Endothelial cell of umbilical vein (primary cell): ENCODE data around the gene CLDND2. TPM values are rescaled to one million over a fixed set of nuclear protein-coding genes. Genes with fewer than 3 reads are reported as not detected.

Source experiments
- BruUV-seq: library from RNA; stranded (reverse); fragments of 400-500 nt; replicated peaks from 2 replicates; lab custom pipeline; 2021; lab: Mats Ljungman, UMichigan
- CTCF ChIA-PET: fragments of 300-600, 350-600 bp; sonication (Branson Sonifier 250); formaldehyde crosslinking; loops from one replicate; lab custom pipeline; 2021; ENCODE audit warnings: antibody characterized with exemption, inconsistent platforms; lab: Charles Lee
- POLR2A ChIA-PET: fragments of 300-600, 350-600 bp; sonication (Branson Sonifier 250); formaldehyde crosslinking; loops from one replicate; lab custom pipeline; 2021; ENCODE audit warnings: antibody characterized with exemption, inconsistent platforms; lab: Charles Lee
- DNase-seq: peaks from one replicate; pipeline ENCODE4 v3.0.0-alpha.2; 2011; ENCODE audit warnings: low read depth, low spot score
- FAIRE-seq: peaks from 2 replicates; lab custom pipeline; 2011; peaks lifted over from hg19 to GRCh38; lab: Jason Lieb, UNC
- H2AFZ ChIP-seq: 2 replicates; pipeline ENCODE4 v1.6.0; 2012; ENCODE audit warnings: low read depth, low read length, control low read depth, inconsistent platforms
- H3K27ac ChIP-seq: 2 replicates; pipeline ENCODE4 v1.5.1; 2011; ENCODE audit warnings: low read depth, mild to moderate bottlenecking, control low read depth, low read length, moderate library complexity; ENCODE audit not compliant: insufficient read depth
- H3K27me3 ChIP-seq, 2 experiments: 2 replicates each; pipeline versions ENCODE4 v1.6.0 to v1.6.1; 2011; ENCODE audit warnings: low read length in 2 of 2, mixed read lengths in 1 of 2; ENCODE audit not compliant: control insufficient read depth in 2 of 2, insufficient read depth in 2 of 2
- H3K36me3 ChIP-seq, 2 experiments: 2 replicates in 1 of 2; 3 replicates in 1 of 2; pipeline ENCODE4 v1.5.1; 2011; ENCODE audit warnings: low read length in 2 of 2, mild to moderate bottlenecking in 1 of 2, moderate library complexity in 1 of 2; ENCODE audit not compliant: control insufficient read depth in 2 of 2, insufficient read depth in 2 of 2; ENCODE audit errors: extremely low read depth in 1 of 2
- H3K4me1 ChIP-seq: 3 replicates; pipeline ENCODE4 v1.5.1; 2011; ENCODE audit warnings: mild to moderate bottlenecking, low read length; ENCODE audit not compliant: control insufficient read depth, insufficient read depth; ENCODE audit errors: extremely low read depth
- H3K4me2 ChIP-seq: 2 replicates; pipeline ENCODE4 v1.6.1; 2011; ENCODE audit warnings: low read length, control low read depth, mixed read lengths; ENCODE audit not compliant: insufficient read depth
- H3K4me3 ChIP-seq, 3 experiments: fragments of 200-600 bp in 1 of 3; sonication (generic), shearing (Covaris generic) in 1 of 3; replicated peaks in 1 of 3; 2 replicates each; pipeline ENCODE4 v1.5.1; 2011 to 2016; ENCODE audit warnings: control low read depth in 3 of 3, low read length in 3 of 3, mild to moderate bottlenecking in 2 of 3, inconsistent platforms in 1 of 3, low read depth in 1 of 3, moderate library complexity in 1 of 3; ENCODE audit not compliant: insufficient read depth in 1 of 3
- H3K79me2 ChIP-seq: 2 replicates; pipeline ENCODE4 v1.6.0; 2012; ENCODE audit warnings: low read length, inconsistent platforms; ENCODE audit not compliant: control insufficient read depth, insufficient read depth
- H3K9ac ChIP-seq: replicated peaks from 2 replicates; pipeline ENCODE3; 2011; ENCODE audit warnings: low read length, control low read depth; ENCODE audit not compliant: insufficient read depth; ENCODE audit errors: extremely low read depth
- H3K9me1 ChIP-seq: replicated peaks from 3 replicates; pipeline ENCODE4 v1.6.0; 2011; ENCODE audit warnings: mild to moderate bottlenecking, low read length; ENCODE audit not compliant: control insufficient read depth, insufficient read depth; ENCODE audit errors: extremely low read depth
- H3K9me3 ChIP-seq: replicated peaks from 2 replicates; pipeline ENCODE4 v1.5.1; 2012; ENCODE audit warnings: low read length, inconsistent platforms; ENCODE audit not compliant: control insufficient read depth, insufficient read depth
- H4K20me1 ChIP-seq: replicated peaks from 2 replicates; pipeline ENCODE3; 2011; ENCODE audit warnings: mild to moderate bottlenecking, low read length; ENCODE audit not compliant: control insufficient read depth, insufficient read depth; ENCODE audit errors: extremely low read depth
- JUN ChIP-seq: IDR thresholded peaks from 2 replicates; pipeline ENCODE4 v1.6.1; 2011; ENCODE audit warnings: borderline replicate concordance, low read depth; ENCODE audit not compliant: insufficient read length, insufficient read depth
- MYC ChIP-seq: IDR thresholded peaks from one replicate; pipeline ENCODE4 v1.6.1; 2011; ENCODE audit warnings: mild to moderate bottlenecking, low read depth, low read length
- POLR2A ChIP-seq: IDR thresholded peaks from 2 replicates; pipeline ENCODE4 v1.6.1; 2012; ENCODE audit warnings: low read depth, mild to moderate bottlenecking, control low read depth, low read length
- POLR2AphosphoS5 ChIP-seq: IDR thresholded peaks from 2 replicates; pipeline ENCODE4 v1.6.1; 2012; ENCODE audit warnings: low read depth, mild to moderate bottlenecking, control low read depth, low read length, moderate library complexity; ENCODE audit not compliant: insufficient read depth
- dilution Hi-C: fragments of 300-500 bp; cut with MboI; formaldehyde crosslinking; loops from one replicate; pipeline ENCODE4 v1.15.0; 2019; ENCODE audit warnings: low sequenced_read_pairs; ENCODE audit not compliant: extremely low pct_ligation_motif_present
- intact Hi-C: fragments of 100-400 bp; cut with micrococcal nuclease; formaldehyde crosslinking; loops from one replicate; pipeline ENCODE4 v1.10.0; 2022
- polyA plus RNA-seq, 4 experiments: library from polyadenylated mRNA; depleted of rRNA in 3 of 4; stranded (reverse) in 3 of 4; unstranded in 1 of 4; fragments of >200 nt; gene quantifications; 2 replicates each; pipeline versions ENCODE4 v1.2.1 to v1.2.3, GENCODE V29; 2011 to 2012; ENCODE audit warnings: missing spikeins in 1 of 4
- total RNA-seq: library from RNA; stranded (reverse); gene quantifications from 2 replicates; pipeline ENCODE4 v1.2.3, GENCODE V29; 2021
- TF ChIP-seq, protein P1 (sequence below), 2 donors: IDR thresholded peaks; 1 replicate in 1 of 2; 2 replicates in 1 of 2; pipeline ENCODE4 v1.5.1; 2011; ENCODE audit warnings: low read length in 2 of 2, mild to moderate bottlenecking in 2 of 2, moderate library complexity in 2 of 2, control low read depth in 1 of 2, inconsistent platforms in 1 of 2, low read depth in 1 of 2; ENCODE audit not compliant: insufficient read depth in 1 of 2; ENCODE audit errors: extremely low read depth in 1 of 2

CLDND2 gene
- total and polyA plus RNA-seq, 2 donors (not counting 3 experiments of a cell fraction or from before 2014, with no cell fraction given): 0.97 TPM; not detected in 1

GRCh38 chr19:51338563-51339312 lies 30.1 kb downstream of the CLDND2 start:
- no peak overlapping the region for H3K27ac ChIP-seq

More at GRCh38 chr19:51338563-51339312, 30.1 kb downstream of the CLDND2 start:
- POLR2A ChIA-PET: no interaction called here
- TF ChIP-seq JUN: no peak
- TF ChIP-seq, protein P1, sequence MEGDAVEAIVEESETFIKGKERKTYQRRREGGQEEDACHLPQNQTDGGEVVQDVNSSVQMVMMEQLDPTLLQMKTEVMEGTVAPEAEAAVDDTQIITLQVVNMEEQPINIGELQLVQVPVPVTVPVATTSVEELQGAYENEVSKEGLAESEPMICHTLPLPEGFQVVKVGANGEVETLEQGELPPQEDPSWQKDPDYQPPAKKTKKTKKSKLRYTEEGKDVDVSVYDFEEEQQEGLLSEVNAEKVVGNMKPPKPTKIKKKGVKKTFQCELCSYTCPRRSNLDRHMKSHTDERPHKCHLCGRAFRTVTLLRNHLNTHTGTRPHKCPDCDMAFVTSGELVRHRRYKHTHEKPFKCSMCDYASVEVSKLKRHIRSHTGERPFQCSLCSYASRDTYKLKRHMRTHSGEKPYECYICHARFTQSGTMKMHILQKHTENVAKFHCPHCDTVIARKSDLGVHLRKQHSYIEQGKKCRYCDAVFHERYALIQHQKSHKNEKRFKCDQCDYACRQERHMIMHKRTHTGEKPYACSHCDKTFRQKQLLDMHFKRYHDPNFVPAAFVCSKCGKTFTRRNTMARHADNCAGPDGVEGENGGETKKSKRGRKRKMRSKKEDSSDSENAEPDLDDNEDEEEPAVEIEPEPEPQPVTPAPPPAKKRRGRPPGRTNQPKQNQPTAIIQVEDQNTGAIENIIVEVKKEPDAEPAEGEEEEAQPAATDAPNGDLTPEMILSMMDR (IDR thresholded peaks at IDR 0.05; ENCODE audit: extremely low read depth in 1 of 2, insufficient read depth in 1 of 2, low read depth in 1 of 2, low read length in 2 of 2): peak; percentile 76 to 88
- TF ChIP-seq POLR2A: no peak
- no peak for TF ChIP-seq MYC
- no peak for TF ChIP-seq POLR2AphosphoS5
- H3K4me2 ChIP-seq: peak overlapping the region; percentile 94
- intact Hi-C loops (loop anchor here (1.0 to 5.0 kb wide), 6 partner anchors 29 to 350 kb away; partner anchors contain the start of gene CTU1), dilution Hi-C loops (no loop called here)
- CTCF ChIA-PET: interaction anchor here (0.6 to 1.8 kb wide), 17 partner anchors 12 to 350 kb away, joined by 3 to 27 read pairs (median 5); partner anchors contain the start of genes CLDND2 and ETFB
- no peaks in the 10 kb centered on the region for H3K79me2 ChIP-seq
- H3K4me1 ChIP-seq: peaks cover 8% of the 10 kb centered on the region
- no peaks in the 10 kb centered on the region for H3K9me1 ChIP-seq
- no peak overlapping the region for H3K9ac ChIP-seq
- peak overlapping the region; percentile 55 to 82 (median 73) for H3K4me3 ChIP-seq
- peak; percentile 86 for DNase-seq
- H4K20me1 ChIP-seq: no peaks in the 10 kb centered on the region
- peak; percentile 81 for FAIRE-seq
- no peaks in the 10 kb centered on the region for H3K9me3 ChIP-seq
- BruUV-seq: no TSS peak
- H2AFZ ChIP-seq: peak overlapping the region; percentile 98
- H3K27me3 ChIP-seq: no peaks in the 10 kb centered on the region
- H3K36me3 ChIP-seq: no peaks in the 10 kb centered on the region
